HEK293T (cell line): Measurements from ENCODE around the gene C1orf52.

Experiments
- BHLHE40 ChIP-seq: fragments of 450-650 bp; IDR thresholded peaks from 2 replicates; pipeline ENCODE4 v1.6.1; 2016; ENCODE audit warnings: mild to moderate bottlenecking, moderate library complexity, borderline replicate concordance
- FOXA1 ChIP-seq: fragments of 450-650 bp; IDR thresholded peaks from 2 replicates; pipeline ENCODE4 v1.6.1; 2016; ENCODE audit warnings: mild to moderate bottlenecking
- L3MBTL2 ChIP-seq: fragments of 450-650 bp; conservative IDR thresholded peaks from 2 replicates; pipeline ENCODE4 v1.6.1; 2016; ENCODE audit warnings: mild to moderate bottlenecking
- SP1 ChIP-seq: fragments of 450-650 bp; IDR thresholded peaks from 2 replicates; pipeline ENCODE4 v1.6.1; 2017
- TF ChIP-seq, protein P1 (sequence below): fragments of 450-650 bp; IDR thresholded peaks from 2 replicates; pipeline ENCODE4 v1.6.1; 2016

DNA sequence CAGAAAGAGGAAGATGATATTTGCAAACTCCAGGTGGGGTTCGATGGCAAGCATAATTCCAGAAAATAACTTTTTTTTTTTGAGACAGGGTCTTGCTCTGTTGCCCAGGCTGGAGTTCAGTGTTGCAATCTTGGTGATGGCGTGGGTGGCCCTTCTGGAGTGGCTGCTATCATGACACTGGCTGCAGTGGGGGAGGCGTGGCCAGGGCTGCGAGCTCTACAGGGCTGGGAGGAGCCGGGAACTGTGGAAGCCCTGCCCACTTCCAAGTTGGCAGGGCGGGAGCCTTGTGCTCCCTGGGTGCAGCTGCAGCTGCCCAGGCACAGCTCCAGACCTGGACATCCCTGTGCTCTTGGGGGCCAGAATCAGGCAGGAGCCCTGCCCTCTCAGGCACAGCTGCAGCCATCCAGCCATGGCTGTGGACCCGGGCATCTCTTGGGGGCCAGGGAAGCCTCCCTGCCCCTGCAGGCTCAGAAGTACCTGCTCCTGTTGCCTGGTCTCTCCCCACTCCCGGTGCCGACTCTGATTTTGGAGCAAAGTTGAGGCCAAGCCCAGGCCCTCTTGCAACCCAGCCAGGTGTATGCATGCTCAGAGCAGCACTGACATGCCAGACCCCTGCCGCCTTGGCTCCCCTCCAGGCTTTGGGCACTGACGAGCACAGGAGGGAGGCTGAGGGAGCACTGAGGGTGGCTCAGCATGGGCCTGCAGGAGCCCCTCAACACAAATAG is 24.2 kb upstream of the C1orf52 start:
- TF ChIP-seq, protein P1, sequence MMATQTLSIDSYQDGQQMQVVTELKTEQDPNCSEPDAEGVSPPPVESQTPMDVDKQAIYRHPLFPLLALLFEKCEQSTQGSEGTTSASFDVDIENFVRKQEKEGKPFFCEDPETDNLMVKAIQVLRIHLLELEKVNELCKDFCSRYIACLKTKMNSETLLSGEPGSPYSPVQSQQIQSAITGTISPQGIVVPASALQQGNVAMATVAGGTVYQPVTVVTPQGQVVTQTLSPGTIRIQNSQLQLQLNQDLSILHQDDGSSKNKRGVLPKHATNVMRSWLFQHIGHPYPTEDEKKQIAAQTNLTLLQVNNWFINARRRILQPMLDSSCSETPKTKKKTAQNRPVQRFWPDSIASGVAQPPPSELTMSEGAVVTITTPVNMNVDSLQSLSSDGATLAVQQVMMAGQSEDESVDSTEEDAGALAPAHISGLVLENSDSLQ, result no peak
- TF ChIP-seq FOXA1, result no peak
- no peak for TF ChIP-seq BHLHE40
- no peak for TF ChIP-seq SP1
- no peak for TF ChIP-seq L3MBTL2
